ENCODE measurements around the gene CAMKV.
"Not testable (repeated sequence)": the region's sequence is repeated elsewhere in the genome, so short reads cannot be mapped to it uniquely, and the experiment has no call there.

The CAMKV gene

GRCh38 chr3:49911124-49911420 is 41.4 kb upstream of the CAMKV start:
- Histone ChIP-seq H3K4me3 (ENCODE audit: low read depth, low read length) (no peak overlapping the region), H3K36me3 (replicated peaks) (peaks cover 19% of the 10 kb centered on the region), H3K27me3 (replicated peaks) (no peaks in the 10 kb centered on the region), H3K27ac (no peak overlapping the region)
- DNase-seq, result no peak
- no peak for TF ChIP-seq CTCF (IDR thresholded peaks at IDR 0.05; ENCODE audit: low read depth, low read length, missing control alignments)
- in situ Hi-C loops (cut with HindIII; ENCODE audit: low pct_ligation_motif_present, low sequenced_read_pairs), result no loop called here

GRCh38 chr3:49910409-49911123 is 40.9 kb upstream of the CAMKV start:
- Histone ChIP-seq H3K4me3 (ENCODE audit: low read depth, low read length) (no peak overlapping the region), H3K27ac (no peak overlapping the region), H3K36me3 (replicated peaks) (peaks cover 19% of the 10 kb centered on the region), H3K27me3 (replicated peaks) (no peaks in the 10 kb centered on the region)
- in situ Hi-C loops (cut with HindIII; ENCODE audit: low pct_ligation_motif_present, low sequenced_read_pairs), result no loop called here
- no peak for TF ChIP-seq CTCF (IDR thresholded peaks at IDR 0.05; ENCODE audit: low read depth, low read length, missing control alignments)
- no peak for DNase-seq

GRCh38 chr3:49908373-49909199 is 38.9 kb upstream of the CAMKV start:
- Histone ChIP-seq H3K27me3 (replicated peaks) (no peaks in the 10 kb centered on the region), H3K4me3 (ENCODE audit: low read depth, low read length) (no peak overlapping the region), H3K27ac (no peak overlapping the region), H3K36me3 (replicated peaks) (peaks cover 19% of the 10 kb centered on the region)
- in situ Hi-C loops (cut with HindIII; ENCODE audit: low pct_ligation_motif_present, low sequenced_read_pairs), result no loop called here
- DNase-seq, result peak; percentile 22
- no peak for TF ChIP-seq CTCF (IDR thresholded peaks at IDR 0.05; ENCODE audit: low read depth, low read length, missing control alignments)

- in situ Hi-C loops (cut with HindIII; ENCODE audit: low pct_ligation_motif_present, low sequenced_read_pairs), result no loop called here
- H3K27ac ChIP-seq, result no peak overlapping the region
- H3K4me3 ChIP-seq (ENCODE audit: low read depth, low read length), result peak overlapping the region; percentile 35
- peaks cover 13% of the 10 kb centered on the region for H3K36me3 ChIP-seq (replicated peaks)
- H3K27me3 ChIP-seq (replicated peaks), result no peaks in the 10 kb centered on the region
- peak; percentile 28 for DNase-seq
- TF ChIP-seq CTCF (IDR thresholded peaks at IDR 0.05; ENCODE audit: low read depth, low read length, missing control alignments), result peak; percentile 83
These were observed 36.5 kb upstream of the CAMKV start for GRCh38 chr3:49906073-49906743.

GRCh38 chr3:49904448-49904847 is 34.7 kb upstream of the CAMKV start:
- H3K27me3 ChIP-seq (replicated peaks); DNase-seq; in situ Hi-C loops (cut with HindIII; ENCODE audit: low pct_ligation_motif_present, low sequenced_read_pairs); H3K4me3 ChIP-seq (ENCODE audit: low read depth, low read length); H3K36me3 ChIP-seq (replicated peaks); H3K27ac ChIP-seq: not testable (repeated sequence)
